IMR-90 (cell line): ENCODE measurements around the gene KCNMA1. TPM values are rescaled to one million over a fixed set of nuclear protein-coding genes. Genes with fewer than 3 reads are reported as not detected.

Source experiments
- ATAC-seq: fragments of 200-7000 bp; cut with Tn5 transposase; 2 replicates; pipeline ENCODE4 v1.9.1; 2020; ENCODE audit warnings: low read depth, mild to moderate bottlenecking, moderate library complexity
- BruUV-seq: library from RNA; stranded (reverse); fragments of 400-500 nt; replicated peaks from 2 replicates; lab custom pipeline; 2021; lab: Mats Ljungman, UMichigan
- CTCF ChIA-PET: fragments of 300-600 bp; formaldehyde crosslinking; extraction: SDS; loops from one replicate; lab custom pipeline; 2021; ENCODE audit warnings: antibody characterized with exemption; lab: Yijun Ruan, JAX
- POLR2A ChIA-PET: fragments of 300-600 bp; sonication (Branson Sonifier 250); formaldehyde crosslinking; loops from one replicate; lab custom pipeline; 2022; ENCODE audit warnings: antibody characterized with exemption; ENCODE audit not compliant: unreplicated experiment; lab: Charles Lee
- DNase-seq: peaks from one replicate; pipeline ENCODE4 v3.0.0; 2013
- H2AFZ ChIP-seq: replicated peaks from 2 replicates; pipeline ENCODE3; 2013; ENCODE audit warnings: low read length, mild to moderate bottlenecking; ENCODE audit not compliant: poor library complexity
- H2AK5ac ChIP-seq: 2 replicates; pipeline ENCODE4 v1.6.1; 2013; ENCODE audit warnings: low read depth, low read length, inconsistent platforms
- H2AK9ac ChIP-seq: replicated peaks from 2 replicates; pipeline ENCODE3; 2013; ENCODE audit warnings: mild to moderate bottlenecking, low read depth, low read length, moderate library complexity; ENCODE audit not compliant: poor library complexity
- H2BK120ac ChIP-seq: 2 replicates; pipeline ENCODE4 v1.6.1; 2013; ENCODE audit warnings: low read depth, low read length, inconsistent platforms
- H2BK15ac ChIP-seq: 3 replicates; pipeline ENCODE4 v1.6.1; 2013; ENCODE audit warnings: low read depth, low read length, inconsistent platforms
- H2BK20ac ChIP-seq: 2 replicates; pipeline ENCODE4 v1.6.1; 2013; ENCODE audit warnings: low read depth, mild to moderate bottlenecking, inconsistent platforms, low read length, moderate library complexity
- H2BK5ac ChIP-seq: 2 replicates; pipeline ENCODE4 v1.6.1; 2013; ENCODE audit warnings: mild to moderate bottlenecking, low read depth, low read length, inconsistent platforms; ENCODE audit not compliant: poor library complexity, severe bottlenecking
- H3K14ac ChIP-seq: replicated peaks from 2 replicates; pipeline ENCODE4 v1.6.1; 2013; ENCODE audit warnings: low read depth, low read length, inconsistent platforms
- H3K18ac ChIP-seq: 2 replicates; pipeline ENCODE4 v1.6.1; 2013; ENCODE audit warnings: low read depth, low read length, control low read depth
- H3K23ac ChIP-seq: 2 replicates; pipeline ENCODE4 v1.6.1; 2013; ENCODE audit warnings: low read depth, low read length, inconsistent platforms
- H3K27ac ChIP-seq: 2 replicates; pipeline ENCODE4 v1.5.1; 2013; ENCODE audit warnings: mild to moderate bottlenecking, control low read depth, low read length; ENCODE audit not compliant: insufficient read depth
- H3K27me3 ChIP-seq: 2 replicates; pipeline ENCODE4 v1.6.1; 2013; ENCODE audit warnings: low read length; ENCODE audit not compliant: control insufficient read depth, insufficient read depth
- H3K36me3 ChIP-seq: 2 replicates; pipeline ENCODE4 v1.6.1; 2013; ENCODE audit warnings: low read length, mixed read lengths; ENCODE audit not compliant: control insufficient read depth, insufficient read depth
- H3K4ac ChIP-seq: 2 replicates; pipeline ENCODE4 v1.6.1; 2013; ENCODE audit warnings: low read depth, low read length, inconsistent platforms
- H3K4me1 ChIP-seq: 2 replicates; pipeline ENCODE4 v1.6.1; 2013; ENCODE audit warnings: low read length, mixed read lengths; ENCODE audit not compliant: control insufficient read depth, insufficient read depth
- H3K4me2 ChIP-seq: 2 replicates; pipeline ENCODE4 v1.6.1; 2013; ENCODE audit warnings: low read depth, mild to moderate bottlenecking, control low read depth, low read length, moderate library complexity
- H3K4me3 ChIP-seq: 2 replicates; pipeline ENCODE4 v1.5.1; 2013; ENCODE audit warnings: low read depth, mild to moderate bottlenecking, control low read depth, low read length, moderate library complexity; ENCODE audit not compliant: insufficient read depth
- H3K56ac ChIP-seq: 2 replicates; pipeline ENCODE4 v1.6.1; 2013; ENCODE audit warnings: low read length, inconsistent platforms; ENCODE audit not compliant: insufficient read depth; ENCODE audit errors: extremely low read depth
- H3K79me1 ChIP-seq, 2 experiments: 2 replicates each; pipeline ENCODE4 v1.6.1; 2013; ENCODE audit warnings: low read length in 2 of 2, inconsistent platforms in 1 of 2, low read depth in 1 of 2
- H3K9ac ChIP-seq: 2 replicates; pipeline ENCODE4 v1.6.1; 2013; ENCODE audit warnings: low read depth, low read length, control low read depth
- H3K9me1 ChIP-seq: 2 replicates; pipeline ENCODE4 v1.6.1; 2013; ENCODE audit warnings: low read length, inconsistent platforms; ENCODE audit not compliant: insufficient read depth
- H3K9me3 ChIP-seq: 2 replicates; pipeline ENCODE4 v1.6.1; 2013; ENCODE audit warnings: low read length; ENCODE audit not compliant: control insufficient read depth, insufficient read depth
- H4K20me1 ChIP-seq: 2 replicates; pipeline ENCODE4 v1.6.1; 2013; ENCODE audit warnings: low read length, inconsistent platforms; ENCODE audit not compliant: insufficient read depth
- H4K5ac ChIP-seq: 2 replicates; pipeline ENCODE4 v1.6.1; 2013; ENCODE audit warnings: mild to moderate bottlenecking, low read depth, low read length, control low read depth
- H4K8ac ChIP-seq, 2 experiments: 2 replicates each; pipeline ENCODE4 v1.6.1; 2013; ENCODE audit warnings: low read depth in 2 of 2, low read length in 2 of 2, control low read depth in 1 of 2, inconsistent platforms in 1 of 2
- H4K91ac ChIP-seq: 2 replicates; pipeline ENCODE4 v1.6.1; 2013; ENCODE audit warnings: low read depth, low read length, inconsistent platforms; ENCODE audit not compliant: insufficient read depth
- BHLHE40 ChIP-seq: fragments of 150-350 bp; IDR thresholded peaks from 2 replicates; pipeline ENCODE4 v1.6.1; 2016; ENCODE audit warnings: mild to moderate bottlenecking, low read depth, low read length
- CHD1 ChIP-seq: IDR thresholded peaks from 2 replicates; pipeline ENCODE4 v1.6.1; 2012; ENCODE audit warnings: low read depth, low read length, improper control_type of control experiment
- FOS ChIP-seq: fragments of 150-350 bp; IDR thresholded peaks from 2 replicates; pipeline ENCODE4 v1.6.1; 2016; ENCODE audit warnings: low read depth, low read length
- MXI1 ChIP-seq: IDR thresholded peaks from 2 replicates; pipeline ENCODE4 v1.6.1; 2012; ENCODE audit warnings: low read depth, mild to moderate bottlenecking, low read length, moderate library complexity, borderline replicate concordance
- NFE2L2 ChIP-seq: fragments of 150-350 bp; IDR thresholded peaks from 2 replicates; pipeline ENCODE4 v1.6.1; 2016; ENCODE audit warnings: low read depth, mild to moderate bottlenecking, low read length
- RAD21 ChIP-seq: IDR thresholded peaks from 2 replicates; pipeline ENCODE4 v1.6.1; 2012; ENCODE audit warnings: low read length, improper control_type of control experiment
- RCOR1 ChIP-seq: IDR thresholded peaks from 2 replicates; pipeline ENCODE4 v1.6.1; 2012; ENCODE audit warnings: mild to moderate bottlenecking, low read length, improper control_type of control experiment; ENCODE audit not compliant: insufficient replicate concordance
- WGBS, 2 experiments: methylation state at CpG; one replicate each; pipeline versions ENCODE4 v1.1.5 to v1.1.7; 2013; ENCODE audit warnings: missing lambda C conversion rate in 2 of 2; ENCODE audit not compliant: insufficient read length in 1 of 2; ENCODE audit errors: extremely low coverage in 2 of 2; 5-methylcytosine and 5-hydroxymethylcytosine counted together
- dilution Hi-C: fragments of 300-500 bp; cut with HindIII; formaldehyde crosslinking; loops from one replicate; pipeline ENCODE4 v1.14.3; 2018; ENCODE audit warnings: low sequenced_read_pairs; ENCODE audit not compliant: unreplicated experiment
- in situ Hi-C: fragments of 300-500 bp; cut with MboI; formaldehyde crosslinking; loops from 3 replicates; pipeline ENCODE4 v1.14.3; 2019; ENCODE audit warnings: low sequenced_read_pairs, inconsistent platforms, mixed read lengths
- intact Hi-C: fragments of 100-400 bp; cut with micrococcal nuclease; formaldehyde crosslinking; loops from 2 replicates; pipeline ENCODE4 v1.10.0; 2022
- polyA plus RNA-seq, 3 experiments: library from polyadenylated mRNA; depleted of rRNA; stranded (reverse); fragments of >200 nt; gene quantifications; 2 replicates each; pipeline ENCODE4 v1.2.3, GENCODE V29; 2012; ENCODE audit warnings: low replicate concordance in 1 of 3
- total RNA-seq: library from RNA; depleted of rRNA; stranded (reverse); fragments of >200 nt; gene quantifications from 2 replicates; pipeline ENCODE4 v1.2.3, GENCODE V29; 2012
- TF ChIP-seq, protein P1 (sequence below): fragments of 150-350 bp; IDR thresholded peaks from 2 replicates; pipeline ENCODE4 v1.6.1; 2016; ENCODE audit warnings: low read depth, mild to moderate bottlenecking, low read length, moderate library complexity, borderline replicate concordance

KCNMA1 gene
- total and polyA plus RNA-seq, 2 of the 4 experiments (the other 2 are of a cell fraction), result 25.6 to 29.6 TPM

DNA sequence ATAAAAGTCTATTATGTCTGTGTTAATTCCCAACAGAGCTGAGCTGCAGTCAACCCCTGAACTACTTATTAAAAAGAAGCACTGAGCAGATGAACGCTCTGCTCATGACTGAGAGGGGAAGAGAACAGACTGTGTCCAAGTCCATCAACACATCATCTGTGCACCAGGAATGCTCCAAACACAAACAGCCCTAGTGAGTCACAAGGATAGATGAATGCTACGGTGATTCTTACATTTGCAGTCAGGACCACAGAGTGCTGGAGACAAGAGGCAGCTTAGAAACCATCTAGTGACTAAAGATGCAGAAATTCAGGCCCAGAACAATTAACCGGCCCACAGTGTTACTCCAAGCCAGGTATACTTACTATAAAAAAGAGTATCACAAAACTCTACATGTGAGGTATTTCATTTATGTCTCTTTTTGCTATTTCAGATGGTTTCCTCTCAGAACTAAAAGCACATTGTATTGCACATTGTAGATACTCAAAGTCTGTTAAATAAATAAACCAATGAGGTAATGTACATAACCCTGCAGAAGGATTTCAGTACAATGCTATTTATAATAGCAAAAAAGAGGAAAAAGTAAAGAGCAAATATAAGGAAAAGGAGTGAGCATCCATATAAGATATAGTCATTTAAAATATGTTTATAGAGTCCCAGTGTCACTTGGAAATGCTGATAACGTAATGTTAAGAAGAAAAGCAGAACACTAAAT is 159.2 kb downstream of the KCNMA1 start:
- Histone ChIP-seq H3K27ac (no peak overlapping the region), H2AK9ac (no peak overlapping the region), H3K4me2 (peak overlapping the region; percentile 22), H3K56ac (no peak overlapping the region), H2BK120ac (peak overlapping the region; percentile 92; the same call in 1 of the 2 replicates), H3K36me3 (no peaks in the 10 kb centered on the region), H3K18ac (no peak overlapping the region), H2AK5ac (no peak overlapping the region), H3K9ac (no peak overlapping the region), H2AFZ (no peak overlapping the region), H3K27me3 (no peaks in the 10 kb centered on the region), H3K4me3 (no peak overlapping the region), H3K9me1 (peaks cover 20% of the 10 kb centered on the region), H2BK20ac (peak overlapping the region; percentile 63; the same call in 1 of the 2 replicates), H3K4me1 (peaks cover 9% of the 10 kb centered on the region), H3K9me3 (no peaks in the 10 kb centered on the region), H2BK15ac (no peak overlapping the region), H4K91ac (no peak overlapping the region), H3K79me1 (peaks cover 0 to 14% of the 10 kb centered on the region in 2 experiments; a peak in 1 of 4 replicates), H2BK5ac (peak overlapping the region; percentile 57), H3K4ac (0 out of 2 replicates have a peak overlapping the region, but pooled peaks have one; percentile 60), H3K23ac (no peak overlapping the region), H4K20me1 (no peaks in the 10 kb centered on the region), H4K5ac (no peak overlapping the region), H3K14ac (no peak overlapping the region; the same call in 1 of the 2 replicates), H4K8ac (peak overlapping the region in 1 of 2 experiments; percentile 20; a peak in 1 of 4 replicates)
- DNase-seq (peak; percentile 96), ATAC-seq (peak; percentile 97)
- dilution Hi-C loops, result no loop called here
- in situ Hi-C loops, result no loop called here
- POLR2A ChIA-PET, result no interaction called here
- intact Hi-C loops, result no loop called here
- CTCF ChIA-PET, result interaction anchor here (0.6 kb wide), 1 partner anchor 177 kb away, joined by 3 read pairs; no protein-coding TSS in a partner anchor
- no TSS peak for BruUV-seq
- 0% methylated on average over 2 of the region's 4 CpGs; no CpG with 5 or more reads in 1 of the 2 experiments for WGBS, 2 experiments
- TF ChIP-seq MXI1 (no peak), RCOR1 (peak; percentile 95), RAD21 (peak; percentile 15; the same call in 1 of the 2 replicates), NFE2L2 (no peak), BHLHE40 (peak; percentile 62; the same call in 1 of the 2 replicates), CHD1 (no peak), FOS (peak; percentile 86)
- TF ChIP-seq, protein P1, sequence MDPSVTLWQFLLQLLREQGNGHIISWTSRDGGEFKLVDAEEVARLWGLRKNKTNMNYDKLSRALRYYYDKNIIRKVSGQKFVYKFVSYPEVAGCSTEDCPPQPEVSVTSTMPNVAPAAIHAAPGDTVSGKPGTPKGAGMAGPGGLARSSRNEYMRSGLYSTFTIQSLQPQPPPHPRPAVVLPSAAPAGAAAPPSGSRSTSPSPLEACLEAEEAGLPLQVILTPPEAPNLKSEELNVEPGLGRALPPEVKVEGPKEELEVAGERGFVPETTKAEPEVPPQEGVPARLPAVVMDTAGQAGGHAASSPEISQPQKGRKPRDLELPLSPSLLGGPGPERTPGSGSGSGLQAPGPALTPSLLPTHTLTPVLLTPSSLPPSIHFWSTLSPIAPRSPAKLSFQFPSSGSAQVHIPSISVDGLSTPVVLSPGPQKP, result no peak
